H1 (cell line): ENCODE measurements around the gene MED10.

Experiments used
- CHD1 ChIP-seq: IDR thresholded peaks from 2 replicates; pipeline ENCODE4 v1.6.1; 2012; ENCODE audit warnings: low read depth, low read length, improper control_type of control experiment
- CTCF ChIP-seq, 3 experiments: IDR thresholded peaks; 1 replicate in 2 of 3; 2 replicates in 1 of 3; pipeline versions ENCODE4 v1.5.1 to v1.6.1; 2011; ENCODE audit warnings: low read length in 3 of 3, mild to moderate bottlenecking in 3 of 3, inconsistent platforms in 2 of 3, low read depth in 1 of 3, moderate library complexity in 1 of 3; ENCODE audit not compliant: insufficient read depth in 1 of 3; ENCODE audit errors: control extremely low read depth in 1 of 3
- RFX5 ChIP-seq: IDR thresholded peaks from 2 replicates; pipeline ENCODE4 v1.6.1; 2011; ENCODE audit warnings: low read depth, low read length, improper control_type of control experiment, borderline replicate concordance
- ZNF274 ChIP-seq: IDR thresholded peaks from 2 replicates; pipeline ENCODE4 v1.7.0; 2012; ENCODE audit warnings: low read length, borderline replicate concordance; ENCODE audit errors: extremely low read depth
- TF ChIP-seq, protein P1 (sequence below): IDR thresholded peaks from 2 replicates; pipeline ENCODE4 v1.6.1; 2011; ENCODE audit warnings: low read depth, mild to moderate bottlenecking, low read length; ENCODE audit not compliant: insufficient read depth

GRCh38 chr5:6348476-6349000 lies 29.8 kb downstream of the MED10 start:
- TF ChIP-seq CHD1 (no peak), CTCF (IDR thresholded peaks at IDR 0.05; ENCODE audit: control extremely low read depth in 1 of 3, insufficient read depth in 1 of 3, low read depth in 1 of 3, low read length in 3 of 3) (no peak), RFX5 (no peak), ZNF274 (no peak)
- TF ChIP-seq, protein P1, sequence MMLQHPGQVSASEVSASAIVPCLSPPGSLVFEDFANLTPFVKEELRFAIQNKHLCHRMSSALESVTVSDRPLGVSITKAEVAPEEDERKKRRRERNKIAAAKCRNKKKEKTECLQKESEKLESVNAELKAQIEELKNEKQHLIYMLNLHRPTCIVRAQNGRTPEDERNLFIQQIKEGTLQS = no peak
